ENCODE results near the gene THBD. TPM values are rescaled to one million over a fixed set of nuclear protein-coding genes. Genes with fewer than 3 reads are reported as not detected.

THBD gene
- total RNA-seq, 1 experiment from 2014 or later, result 0.26 TPM

DNA sequence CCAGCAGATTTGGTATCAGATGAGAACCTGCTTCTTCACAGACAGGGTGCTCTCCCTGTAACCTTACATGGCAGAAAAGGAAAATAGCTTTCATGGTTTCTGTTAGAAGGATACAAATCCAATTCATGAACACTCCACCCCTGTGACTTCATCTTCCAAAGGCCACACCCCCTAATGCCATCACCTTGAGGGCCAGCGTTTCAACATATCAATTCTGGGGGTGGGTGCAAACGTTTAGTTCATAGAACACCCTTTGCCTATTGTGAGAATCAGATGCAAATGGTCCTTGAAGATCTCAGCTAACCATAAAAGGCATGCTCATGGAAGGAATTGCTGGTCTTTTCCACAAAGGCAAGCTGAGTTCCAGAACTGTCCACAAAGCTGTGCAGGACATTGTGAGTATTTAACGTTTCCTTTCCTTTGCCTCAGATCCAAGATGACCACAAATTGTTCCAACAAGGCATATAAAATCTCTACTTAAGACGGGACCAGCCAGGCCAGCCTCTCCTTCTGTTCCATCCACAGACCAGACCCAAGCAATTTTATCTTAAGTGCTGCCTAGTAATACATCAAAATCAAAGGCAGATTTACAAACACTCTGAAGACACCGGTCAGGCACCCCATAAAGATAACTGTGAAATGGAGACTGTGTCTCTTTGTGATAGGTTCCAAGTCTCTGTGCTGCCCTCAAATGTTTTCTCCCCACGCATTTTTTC, 49.1 kb downstream of the THBD start:
- POLR2A ChIA-PET, result no interaction called here
- Histone ChIP-seq H3K27ac (ENCODE audit: low read length) (no peak overlapping the region), H3K4me3 (ENCODE audit: low read depth in 2 of 2, low read length in 2 of 2) (no peak overlapping the region), H3K4me1 (ENCODE audit: control insufficient read depth, insufficient read depth, low read length) (no peaks in the 10 kb centered on the region), H3K9me3 (ENCODE audit: control insufficient read depth, insufficient read depth, low read depth, low read length) (no peaks in the 10 kb centered on the region), H3K27me3 (ENCODE audit: control insufficient read depth, insufficient read depth, low read length) (peaks cover 3% of the 10 kb centered on the region; the same call in 1 of the 2 replicates), H3K36me3 (ENCODE audit: control insufficient read depth, insufficient read depth, low read length) (no peaks in the 10 kb centered on the region)
- CTCF ChIA-PET, result no interaction called here
- TF ChIP-seq, protein P1, sequence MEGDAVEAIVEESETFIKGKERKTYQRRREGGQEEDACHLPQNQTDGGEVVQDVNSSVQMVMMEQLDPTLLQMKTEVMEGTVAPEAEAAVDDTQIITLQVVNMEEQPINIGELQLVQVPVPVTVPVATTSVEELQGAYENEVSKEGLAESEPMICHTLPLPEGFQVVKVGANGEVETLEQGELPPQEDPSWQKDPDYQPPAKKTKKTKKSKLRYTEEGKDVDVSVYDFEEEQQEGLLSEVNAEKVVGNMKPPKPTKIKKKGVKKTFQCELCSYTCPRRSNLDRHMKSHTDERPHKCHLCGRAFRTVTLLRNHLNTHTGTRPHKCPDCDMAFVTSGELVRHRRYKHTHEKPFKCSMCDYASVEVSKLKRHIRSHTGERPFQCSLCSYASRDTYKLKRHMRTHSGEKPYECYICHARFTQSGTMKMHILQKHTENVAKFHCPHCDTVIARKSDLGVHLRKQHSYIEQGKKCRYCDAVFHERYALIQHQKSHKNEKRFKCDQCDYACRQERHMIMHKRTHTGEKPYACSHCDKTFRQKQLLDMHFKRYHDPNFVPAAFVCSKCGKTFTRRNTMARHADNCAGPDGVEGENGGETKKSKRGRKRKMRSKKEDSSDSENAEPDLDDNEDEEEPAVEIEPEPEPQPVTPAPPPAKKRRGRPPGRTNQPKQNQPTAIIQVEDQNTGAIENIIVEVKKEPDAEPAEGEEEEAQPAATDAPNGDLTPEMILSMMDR (IDR thresholded peaks at IDR 0.05), result no peak
- no peak for TF ChIP-seq TCF7L2 (IDR thresholded peaks at IDR 0.05; ENCODE audit: low read depth, low read length)
- TF ChIP-seq, protein P2, sequence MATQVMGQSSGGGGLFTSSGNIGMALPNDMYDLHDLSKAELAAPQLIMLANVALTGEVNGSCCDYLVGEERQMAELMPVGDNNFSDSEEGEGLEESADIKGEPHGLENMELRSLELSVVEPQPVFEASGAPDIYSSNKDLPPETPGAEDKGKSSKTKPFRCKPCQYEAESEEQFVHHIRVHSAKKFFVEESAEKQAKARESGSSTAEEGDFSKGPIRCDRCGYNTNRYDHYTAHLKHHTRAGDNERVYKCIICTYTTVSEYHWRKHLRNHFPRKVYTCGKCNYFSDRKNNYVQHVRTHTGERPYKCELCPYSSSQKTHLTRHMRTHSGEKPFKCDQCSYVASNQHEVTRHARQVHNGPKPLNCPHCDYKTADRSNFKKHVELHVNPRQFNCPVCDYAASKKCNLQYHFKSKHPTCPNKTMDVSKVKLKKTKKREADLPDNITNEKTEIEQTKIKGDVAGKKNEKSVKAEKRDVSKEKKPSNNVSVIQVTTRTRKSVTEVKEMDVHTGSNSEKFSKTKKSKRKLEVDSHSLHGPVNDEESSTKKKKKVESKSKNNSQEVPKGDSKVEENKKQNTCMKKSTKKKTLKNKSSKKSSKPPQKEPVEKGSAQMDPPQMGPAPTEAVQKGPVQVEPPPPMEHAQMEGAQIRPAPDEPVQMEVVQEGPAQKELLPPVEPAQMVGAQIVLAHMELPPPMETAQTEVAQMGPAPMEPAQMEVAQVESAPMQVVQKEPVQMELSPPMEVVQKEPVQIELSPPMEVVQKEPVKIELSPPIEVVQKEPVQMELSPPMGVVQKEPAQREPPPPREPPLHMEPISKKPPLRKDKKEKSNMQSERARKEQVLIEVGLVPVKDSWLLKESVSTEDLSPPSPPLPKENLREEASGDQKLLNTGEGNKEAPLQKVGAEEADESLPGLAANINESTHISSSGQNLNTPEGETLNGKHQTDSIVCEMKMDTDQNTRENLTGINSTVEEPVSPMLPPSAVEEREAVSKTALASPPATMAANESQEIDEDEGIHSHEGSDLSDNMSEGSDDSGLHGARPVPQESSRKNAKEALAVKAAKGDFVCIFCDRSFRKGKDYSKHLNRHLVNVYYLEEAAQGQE (IDR thresholded peaks at IDR 0.05; ENCODE audit: insufficient read depth in 1 of 2, low read depth in 2 of 2, low read length in 1 of 2), result no peak
- TF ChIP-seq POLR2AphosphoS5 (IDR thresholded peaks at IDR 0.05; ENCODE audit: low read depth, low read length), result no peak
- no peak for TF ChIP-seq SIN3A (IDR thresholded peaks at IDR 0.05; ENCODE audit: borderline replicate concordance, insufficient read depth, low read depth, low read length)
- intact Hi-C loops (cut with micrococcal nuclease; ENCODE audit: unreplicated experiment) (no loop called here), in situ Hi-C loops (cut with HindIII; ENCODE audit: low pct_unique_long_range_greater_than_20kb, low sequenced_read_pairs) (no loop called here)
- no TSS peak for BruUV-seq (replicated peaks)
- ATAC-seq (no peak), DNase-seq (ENCODE audit: low read depth, low spot score) (no peak)

DNA sequence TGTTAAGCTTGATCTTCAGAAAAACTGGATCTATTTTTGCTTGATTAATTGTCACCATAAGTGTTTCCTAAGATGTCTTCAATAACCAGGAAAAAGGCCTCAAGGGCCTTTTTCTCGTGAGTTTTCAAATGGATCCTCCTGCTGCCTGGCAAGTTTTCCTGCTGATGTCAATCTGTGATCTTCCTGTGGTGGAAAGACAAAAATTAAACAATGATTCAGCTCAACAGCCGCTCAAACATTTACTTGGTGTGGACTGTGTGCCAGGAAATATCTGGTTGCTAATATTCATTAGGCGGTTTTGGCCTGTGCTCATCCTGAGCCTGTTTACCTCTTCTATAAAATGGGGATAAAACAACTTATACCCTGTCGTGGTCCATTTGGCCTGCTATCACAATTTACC, 49.7 kb downstream of the THBD start:
- Histone ChIP-seq H3K4me1 (ENCODE audit: control insufficient read depth, insufficient read depth, low read length) (no peaks in the 10 kb centered on the region), H3K9me3 (ENCODE audit: control insufficient read depth, insufficient read depth, low read depth, low read length) (no peaks in the 10 kb centered on the region), H3K27ac (ENCODE audit: low read length) (no peak overlapping the region), H3K36me3 (ENCODE audit: control insufficient read depth, insufficient read depth, low read length) (no peaks in the 10 kb centered on the region), H3K4me3 (ENCODE audit: low read depth in 2 of 2, low read length in 2 of 2) (no peak overlapping the region), H3K27me3 (ENCODE audit: control insufficient read depth, insufficient read depth, low read length) (peaks cover 3% of the 10 kb centered on the region; the same call in 1 of the 2 replicates)
- TF ChIP-seq, protein P1 (IDR thresholded peaks at IDR 0.05), result no peak
- TF ChIP-seq, protein P2 (IDR thresholded peaks at IDR 0.05; ENCODE audit: insufficient read depth in 1 of 2, low read depth in 2 of 2, low read length in 1 of 2), result no peak
- no peak for TF ChIP-seq TCF7L2 (IDR thresholded peaks at IDR 0.05; ENCODE audit: low read depth, low read length)
- POLR2A ChIA-PET, result no interaction called here
- in situ Hi-C loops (cut with HindIII; ENCODE audit: low pct_unique_long_range_greater_than_20kb, low sequenced_read_pairs) (no loop called here), intact Hi-C loops (cut with micrococcal nuclease; ENCODE audit: unreplicated experiment) (no loop called here)
- CTCF ChIA-PET, result no interaction called here
- no peak for DNase-seq (ENCODE audit: low read depth, low spot score)
- BruUV-seq (replicated peaks), result no TSS peak
- no peak for ATAC-seq
